ENCODE data around the gene CRHR1.

The CRHR1 gene

DNA sequence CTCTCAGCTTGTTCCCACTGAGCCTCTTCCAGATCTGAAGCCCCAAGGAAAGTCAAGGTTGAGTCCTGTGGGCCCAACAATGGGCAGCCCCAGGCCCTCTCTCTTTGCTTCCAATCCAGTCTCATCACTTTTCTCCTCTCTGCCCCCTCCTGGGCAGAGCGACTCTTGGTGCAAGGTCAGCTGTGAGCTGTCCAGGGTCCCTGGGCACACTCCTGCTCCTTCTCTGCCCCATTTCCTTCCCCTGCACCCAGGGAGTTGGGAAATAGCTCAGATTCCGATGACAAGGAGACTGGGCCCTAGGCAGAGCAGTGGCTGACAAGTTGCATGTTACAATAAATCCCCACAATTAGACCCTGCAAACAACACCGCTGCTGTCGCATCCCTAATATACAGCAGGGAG is 16.1 kb upstream of the CRHR1 start:
- DNase-seq (ENCODE audit: low read depth), result no peak
- TF ChIP-seq, protein P1, sequence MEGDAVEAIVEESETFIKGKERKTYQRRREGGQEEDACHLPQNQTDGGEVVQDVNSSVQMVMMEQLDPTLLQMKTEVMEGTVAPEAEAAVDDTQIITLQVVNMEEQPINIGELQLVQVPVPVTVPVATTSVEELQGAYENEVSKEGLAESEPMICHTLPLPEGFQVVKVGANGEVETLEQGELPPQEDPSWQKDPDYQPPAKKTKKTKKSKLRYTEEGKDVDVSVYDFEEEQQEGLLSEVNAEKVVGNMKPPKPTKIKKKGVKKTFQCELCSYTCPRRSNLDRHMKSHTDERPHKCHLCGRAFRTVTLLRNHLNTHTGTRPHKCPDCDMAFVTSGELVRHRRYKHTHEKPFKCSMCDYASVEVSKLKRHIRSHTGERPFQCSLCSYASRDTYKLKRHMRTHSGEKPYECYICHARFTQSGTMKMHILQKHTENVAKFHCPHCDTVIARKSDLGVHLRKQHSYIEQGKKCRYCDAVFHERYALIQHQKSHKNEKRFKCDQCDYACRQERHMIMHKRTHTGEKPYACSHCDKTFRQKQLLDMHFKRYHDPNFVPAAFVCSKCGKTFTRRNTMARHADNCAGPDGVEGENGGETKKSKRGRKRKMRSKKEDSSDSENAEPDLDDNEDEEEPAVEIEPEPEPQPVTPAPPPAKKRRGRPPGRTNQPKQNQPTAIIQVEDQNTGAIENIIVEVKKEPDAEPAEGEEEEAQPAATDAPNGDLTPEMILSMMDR (IDR thresholded peaks at IDR 0.05; ENCODE audit: low read depth, low read length, missing control alignments), result no peak
- no peak overlapping the region for H3K4me3 ChIP-seq (ENCODE audit: low read depth, low read length)

DNA sequence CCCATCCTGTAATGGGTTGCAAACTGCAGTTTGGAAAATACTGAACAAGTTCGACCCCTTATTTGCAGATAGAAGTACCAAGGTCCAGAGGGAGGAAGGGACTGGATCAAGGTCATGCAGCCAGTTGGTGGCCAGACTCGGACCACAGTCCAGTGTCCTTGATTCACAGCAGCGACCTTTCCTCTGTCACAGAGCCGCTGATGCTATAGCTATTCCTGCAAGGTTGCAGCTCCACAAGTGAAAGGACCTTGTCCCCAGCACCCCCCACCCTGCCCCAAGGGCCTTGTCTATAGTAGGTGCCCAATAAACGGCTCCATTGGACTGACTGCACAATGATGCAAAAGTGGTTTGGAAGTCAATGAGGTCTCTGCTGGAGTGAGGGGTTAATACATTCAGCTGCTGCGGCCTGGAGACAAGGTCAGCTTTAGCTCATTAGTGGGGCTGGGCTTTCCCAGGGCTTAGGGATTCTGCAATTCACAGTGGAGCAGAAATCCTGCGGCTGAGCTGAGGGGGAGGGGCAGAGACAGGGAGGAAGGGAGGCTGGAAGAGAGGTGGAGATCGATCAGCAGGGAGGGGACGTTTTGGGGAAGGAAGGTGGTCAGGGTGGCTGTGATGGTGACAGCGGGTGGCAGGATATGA is 13.4 kb upstream of the CRHR1 start:
- no peak overlapping the region for H3K4me3 ChIP-seq (ENCODE audit: low read depth, low read length)
- TF ChIP-seq, protein P1 (IDR thresholded peaks at IDR 0.05; ENCODE audit: low read depth, low read length, missing control alignments), result no peak
- DNase-seq (ENCODE audit: low read depth), result no peak

DNA sequence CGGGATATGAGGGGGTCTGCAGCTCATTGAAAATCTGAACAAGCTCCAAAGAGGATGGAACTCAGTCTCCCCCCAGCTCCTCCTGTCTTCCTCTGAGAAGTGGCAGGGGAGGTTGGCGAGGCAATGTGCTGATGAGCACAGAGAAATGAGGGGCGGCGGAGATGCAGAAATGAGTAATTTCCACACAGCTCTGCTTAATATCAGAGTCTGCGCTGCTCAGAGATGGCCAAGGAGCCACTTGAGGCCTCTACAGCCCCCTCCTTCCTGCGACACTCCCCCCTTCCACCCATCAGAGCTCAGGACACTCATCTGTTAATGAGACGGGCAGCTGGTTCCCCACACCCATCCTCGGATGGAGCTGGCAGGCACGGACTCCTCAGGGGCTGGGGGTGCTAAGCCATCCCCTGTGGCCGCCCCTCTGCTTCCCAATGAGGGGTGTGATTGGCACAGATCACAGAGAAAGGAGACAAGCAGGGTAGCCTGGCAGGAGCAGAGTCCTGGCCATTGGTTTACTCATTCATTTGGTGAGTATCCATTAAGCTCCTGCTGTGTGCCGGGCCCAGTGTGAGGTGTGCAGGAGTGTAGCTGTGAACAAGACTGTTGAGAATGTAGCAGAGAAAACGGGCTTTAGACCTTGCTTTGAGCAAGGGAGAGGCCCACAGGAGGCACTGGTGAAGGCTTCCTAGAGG is 12.7 kb upstream of the CRHR1 start:
- H3K4me3 ChIP-seq (ENCODE audit: low read depth, low read length), result no peak overlapping the region
- no peak for DNase-seq (ENCODE audit: low read depth)
- TF ChIP-seq, protein P1 (IDR thresholded peaks at IDR 0.05; ENCODE audit: low read depth, low read length, missing control alignments), result no peak

DNA sequence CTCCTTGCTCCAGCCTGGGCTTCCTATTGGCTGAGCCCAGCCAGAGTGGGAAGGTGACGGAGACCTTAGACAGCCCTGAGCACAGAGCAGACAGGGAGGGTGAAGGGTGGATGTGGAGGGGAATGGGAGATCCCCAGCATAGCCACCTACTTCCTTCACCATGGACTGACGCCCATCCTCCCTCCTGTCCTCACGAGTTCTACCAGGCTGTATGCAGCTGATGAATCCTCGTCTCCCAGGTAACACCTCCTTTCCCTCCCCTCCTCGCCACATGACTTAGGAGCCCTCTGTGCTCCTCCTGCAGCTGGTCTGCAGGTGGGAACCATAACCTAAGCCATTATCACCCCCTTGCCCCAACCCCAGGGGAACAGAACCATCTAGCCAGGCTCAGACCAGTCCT is 9.0 kb upstream of the CRHR1 start:
- TF ChIP-seq, protein P1 (IDR thresholded peaks at IDR 0.05; ENCODE audit: low read depth, low read length, missing control alignments), result no peak
- no peak for DNase-seq (ENCODE audit: low read depth)
- H3K4me3 ChIP-seq (ENCODE audit: low read depth, low read length), result no peak overlapping the region

DNA sequence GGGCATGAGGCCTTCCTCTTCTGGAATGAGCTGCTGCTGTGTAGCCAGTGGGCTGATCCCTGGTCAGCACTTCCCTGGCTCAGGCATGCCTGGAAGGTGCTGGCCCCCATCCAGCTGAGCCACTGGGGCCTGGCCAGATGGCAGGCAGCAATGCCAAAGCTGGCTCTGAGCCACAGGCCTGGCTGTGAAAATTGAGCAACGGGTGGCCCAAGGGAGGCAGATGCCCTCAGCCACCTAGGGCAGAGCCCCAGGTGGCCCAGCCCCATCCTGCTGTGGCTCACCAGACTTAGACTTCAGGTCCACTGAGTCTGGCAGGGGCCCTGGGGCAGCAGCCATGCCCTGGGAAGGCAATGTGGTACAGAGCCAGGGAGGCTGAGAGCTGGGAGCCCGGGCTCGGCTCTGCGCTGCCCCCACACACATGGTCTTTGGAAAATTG is 8.5 kb upstream of the CRHR1 start:
- no peak for DNase-seq (ENCODE audit: low read depth)
- TF ChIP-seq, protein P1 (IDR thresholded peaks at IDR 0.05; ENCODE audit: low read depth, low read length, missing control alignments), result no peak

DNA sequence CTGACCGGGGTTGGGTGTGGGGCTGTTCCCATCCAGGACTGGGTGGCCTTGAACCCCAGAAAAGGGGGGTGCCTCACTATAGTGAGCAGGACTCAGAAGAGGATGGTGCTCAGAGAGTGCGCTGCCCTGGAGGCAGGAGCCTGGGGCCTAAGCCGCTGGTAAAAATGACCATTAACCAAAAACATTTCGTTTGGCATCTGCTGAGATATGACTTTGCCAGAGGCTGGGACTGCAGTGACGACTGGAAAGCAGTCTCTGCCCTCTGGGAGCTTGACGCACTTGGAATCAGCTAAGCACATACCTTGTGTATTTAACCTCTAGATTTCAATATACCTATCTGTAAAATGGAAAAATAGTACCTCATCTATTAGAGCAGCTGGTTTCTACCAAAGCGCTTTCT is 7.2 kb upstream of the CRHR1 start:
- DNase-seq (ENCODE audit: low read depth), result no peak
- no peak overlapping the region for H3K4me3 ChIP-seq (ENCODE audit: low read depth, low read length)
- TF ChIP-seq, protein P1 (IDR thresholded peaks at IDR 0.05; ENCODE audit: low read depth, low read length, missing control alignments), result no peak

More for the DNA sequence above, 8.5 kb upstream of the CRHR1 start:
- H3K4me3 ChIP-seq (ENCODE audit: low read depth, low read length), result no peak overlapping the region

DNA sequence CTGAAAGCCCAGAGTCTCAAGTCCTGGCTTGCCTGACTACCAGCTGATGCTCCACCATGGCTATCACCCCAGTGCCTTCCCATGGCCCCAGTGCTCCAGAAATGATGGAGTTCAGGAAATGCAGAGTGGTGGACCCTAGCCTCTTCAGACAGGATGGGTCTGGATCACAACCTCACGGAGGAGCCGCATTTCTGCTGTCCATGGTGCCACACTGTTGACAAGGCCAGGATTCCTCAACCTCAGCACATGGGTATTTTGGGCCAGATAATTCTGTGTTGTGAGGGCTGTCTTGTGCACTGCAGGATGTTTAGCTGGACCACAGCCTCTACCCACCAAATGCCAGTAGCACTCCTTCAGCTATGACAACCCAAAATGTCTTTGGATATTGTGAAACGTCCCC is 6.7 kb upstream of the CRHR1 start:
- H3K4me3 ChIP-seq (ENCODE audit: low read depth, low read length), result no peak overlapping the region
- TF ChIP-seq, protein P1 (IDR thresholded peaks at IDR 0.05; ENCODE audit: low read depth, low read length, missing control alignments), result no peak
- DNase-seq (ENCODE audit: low read depth), result no peak

All from GM12864 (cell line).